GM19023 (cell line): ENCODE data around the gene LRIG1.
"Not testable (repeated sequence)": the region's sequence is repeated elsewhere in the genome, so short reads cannot be mapped to it uniquely, and the experiment has no call there.

Source experiments
- ATAC-seq: cut with Tn5 transposase; IDR thresholded peaks from one replicate; pipeline ENCODE4 v1.9.1; 2021; ENCODE audit warnings: mild to moderate bottlenecking, moderate library complexity; ENCODE audit not compliant: unreplicated experiment

LRIG1 gene

GRCh38 chr3:66427352-66427751 lies 73.5 kb downstream of the LRIG1 start:
- no peak for ATAC-seq

GRCh38 chr3:66426135-66426534 lies 74.7 kb downstream of the LRIG1 start:
- ATAC-seq: no peak

- no peak for ATAC-seq
Measured at GRCh38 chr3:66425576-66426114, 75.2 kb downstream of the LRIG1 start.

- no peak for ATAC-seq
Measured at GRCh38 chr3:66425032-66425431, 75.8 kb downstream of the LRIG1 start.

GRCh38 chr3:66423791-66424190 lies 77.0 kb downstream of the LRIG1 start:
- ATAC-seq: no peak

- not testable (repeated sequence) for ATAC-seq
Measured at GRCh38 chr3:66421893-66422292, 78.9 kb downstream of the LRIG1 start.

GRCh38 chr3:66421144-66421543 lies 79.7 kb downstream of the LRIG1 start:
- not testable (repeated sequence) for ATAC-seq

- ATAC-seq: no peak
Measured at GRCh38 chr3:66419036-66419435, 81.8 kb downstream of the LRIG1 start.

GRCh38 chr3:66418475-66418931 lies 82.3 kb downstream of the LRIG1 start:
- no peak for ATAC-seq

- ATAC-seq: no peak
Measured at GRCh38 chr3:66416556-66417304, 84.1 kb downstream of the LRIG1 start.

GRCh38 chr3:66415867-66416428 lies 84.9 kb downstream of the LRIG1 start:
- no peak for ATAC-seq

- ATAC-seq: no peak
Measured at GRCh38 chr3:66414846-66415245, 86.0 kb downstream of the LRIG1 start.

- ATAC-seq: no peak
Measured at GRCh38 chr3:66413151-66413751, 87.6 kb downstream of the LRIG1 start.

GRCh38 chr3:66411961-66412887 lies 88.6 kb downstream of the LRIG1 start:
- no peak for ATAC-seq

GRCh38 chr3:66411474-66411873 lies 89.3 kb downstream of the LRIG1 start:
- no peak for ATAC-seq

- no peak for ATAC-seq
Measured at GRCh38 chr3:66410976-66411375, 89.8 kb downstream of the LRIG1 start.

GRCh38 chr3:66409771-66410754 lies 90.8 kb downstream of the LRIG1 start:
- no peak for ATAC-seq

- ATAC-seq: peak; percentile 93
Measured at GRCh38 chr3:66407611-66408218, 93.1 kb downstream of the LRIG1 start.
